ENCODE data around the gene INIP.
"Not testable (repeated sequence)": the region's sequence is repeated elsewhere in the genome, so short reads cannot be mapped to it uniquely, and the experiment has no call there.

The INIP gene

GRCh38 chr9:112744177-112744576 is 26.3 kb upstream of the INIP start:
- no peak for DNase-seq (ENCODE audit: low read depth, low spot score)
- no peak overlapping the region for H3K27ac ChIP-seq

GRCh38 chr9:112743216-112743836 is 25.4 kb upstream of the INIP start:
- DNase-seq (ENCODE audit: low read depth, low spot score): no peak
- H3K27ac ChIP-seq: no peak overlapping the region

GRCh38 chr9:112734892-112735291 is 17.0 kb upstream of the INIP start:
- H3K27ac ChIP-seq: no peak overlapping the region

GRCh38 chr9:112731971-112732370 is 14.1 kb upstream of the INIP start:
- H3K27ac ChIP-seq: no peak overlapping the region
- DNase-seq (ENCODE audit: low read depth, low spot score): no peak

More at GRCh38 chr9:112734892-112735291, 17.0 kb upstream of the INIP start:
- DNase-seq (ENCODE audit: low read depth, low spot score): no peak

GRCh38 chr9:112728401-112728800 is 10.5 kb upstream of the INIP start:
- no peak for DNase-seq (ENCODE audit: low read depth, low spot score)
- H3K27ac ChIP-seq: no peak overlapping the region

GRCh38 chr9:112726428-112726827 is 8.5 kb upstream of the INIP start:
- no peak for DNase-seq (ENCODE audit: low read depth, low spot score)
- no peak overlapping the region for H3K27ac ChIP-seq

- no peak overlapping the region for H3K27ac ChIP-seq
- no peak for DNase-seq (ENCODE audit: low read depth, low spot score)
These were observed 8.0 kb upstream of the INIP start for GRCh38 chr9:112725961-112726360.

GRCh38 chr9:112722749-112723148 is 4.8 kb upstream of the INIP start:
- H3K27ac ChIP-seq; DNase-seq (ENCODE audit: low read depth, low spot score): not testable (repeated sequence)

GRCh38 chr9:112720113-112720780 is 2.3 kb upstream of the INIP start:
- no peak for DNase-seq (ENCODE audit: low read depth, low spot score)
- no peak overlapping the region for H3K27ac ChIP-seq

- DNase-seq (ENCODE audit: low read depth, low spot score): no peak
- no peak overlapping the region for H3K27ac ChIP-seq
These were observed 1.8 kb upstream of the INIP start for GRCh38 chr9:112719696-112720095.

GRCh38 chr9:112719241-112719691 is 1.3 kb upstream of the INIP start:
- H3K27ac ChIP-seq: no peak overlapping the region
- no peak for DNase-seq (ENCODE audit: low read depth, low spot score)

GRCh38 chr9:112712678-112713077 is 5.2 kb downstream of the INIP start:
- no peak for DNase-seq (ENCODE audit: low read depth, low spot score)

GRCh38 chr9:112711050-112711689 is 6.7 kb downstream of the INIP start:
- DNase-seq (ENCODE audit: low read depth, low spot score): no peak
- no peak overlapping the region for H3K27ac ChIP-seq

More at GRCh38 chr9:112712678-112713077, 5.2 kb downstream of the INIP start:
- no peak overlapping the region for H3K27ac ChIP-seq

- no peak overlapping the region for H3K27ac ChIP-seq
- no peak for DNase-seq (ENCODE audit: low read depth, low spot score)
These were observed 12.0 kb downstream of the INIP start for GRCh38 chr9:112705768-112706427.

GRCh38 chr9:112703304-112703703 is 14.6 kb downstream of the INIP start:
- no peak for DNase-seq (ENCODE audit: low read depth, low spot score)

GRCh38 chr9:112700085-112700484 is 17.8 kb downstream of the INIP start:
- no peak overlapping the region for H3K27ac ChIP-seq
- no peak for DNase-seq (ENCODE audit: low read depth, low spot score)

More at GRCh38 chr9:112703304-112703703, 14.6 kb downstream of the INIP start:
- no peak overlapping the region for H3K27ac ChIP-seq

- no peak overlapping the region for H3K27ac ChIP-seq
- no peak for DNase-seq (ENCODE audit: low read depth, low spot score)
These were observed 18.7 kb downstream of the INIP start for GRCh38 chr9:112699230-112699629.

- DNase-seq (ENCODE audit: low read depth, low spot score): no peak
- H3K27ac ChIP-seq: no peak overlapping the region
These were observed 21.5 kb downstream of the INIP start for GRCh38 chr9:112696461-112696860.

GRCh38 chr9:112694706-112695555 is 23.0 kb downstream of the INIP start:
- DNase-seq (ENCODE audit: low read depth, low spot score): no peak

GRCh38 chr9:112689161-112689740 is 28.7 kb downstream of the INIP start:
- no peak for DNase-seq (ENCODE audit: low read depth, low spot score)
- no peak overlapping the region for H3K27ac ChIP-seq

More at GRCh38 chr9:112694706-112695555, 23.0 kb downstream of the INIP start:
- no peak overlapping the region for H3K27ac ChIP-seq

All from epithelial cell of prostate (primary cell).